ENCODE measurements around the gene CUX1. TPM values are rescaled to one million over a fixed set of nuclear protein-coding genes. Genes with fewer than 3 reads are reported as not detected.

Gene CUX1
- total RNA-seq, 3 donors from 2014 or later: 85.2 to 167 (median 120) TPM

DNA sequence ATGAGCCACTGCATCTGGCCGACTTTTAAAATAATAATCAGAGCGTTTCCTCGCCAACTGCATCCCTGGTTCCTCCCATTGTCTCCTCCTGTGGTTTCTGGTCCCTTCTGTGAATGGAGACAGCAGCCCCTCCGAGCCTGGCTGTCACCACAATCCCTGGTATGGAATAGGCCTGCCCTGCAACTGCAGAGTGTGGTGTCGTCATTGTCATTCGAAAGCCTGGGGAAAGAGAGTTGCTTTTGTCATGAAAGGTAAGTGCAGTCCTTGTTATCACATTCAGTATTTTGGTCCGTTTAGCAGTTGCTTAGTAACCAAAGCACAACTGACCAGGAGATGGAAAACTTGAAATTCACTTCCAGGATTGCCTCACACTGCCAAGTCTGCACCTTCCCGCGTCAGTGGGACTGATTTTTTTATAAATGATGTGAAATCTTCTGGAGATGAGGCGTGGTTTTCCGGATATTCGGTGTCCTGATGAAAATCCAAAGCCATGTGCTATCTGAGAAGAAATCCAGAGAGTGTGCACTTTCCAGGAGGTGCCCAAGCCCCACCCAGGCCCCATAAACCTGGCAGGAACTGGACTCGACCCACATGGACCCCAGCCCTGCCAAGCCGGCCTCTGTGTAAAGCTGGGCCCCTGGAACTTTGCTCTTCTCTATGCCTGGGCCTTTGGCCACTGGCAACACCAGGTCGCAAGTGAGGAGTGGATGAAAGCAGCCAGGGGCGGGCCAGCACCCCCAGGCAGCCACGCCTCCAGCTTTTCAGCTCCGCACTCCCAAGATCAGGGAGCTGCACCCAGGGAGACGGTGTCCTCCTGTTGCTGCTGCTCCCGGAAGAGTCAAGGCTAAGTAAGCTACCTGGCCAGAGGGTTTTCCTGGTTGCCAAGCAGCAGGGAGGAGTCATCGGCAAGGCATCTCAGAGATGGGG is 335.5 kb downstream of the CUX1 start:
- intact Hi-C loops (cut with DNase I, micrococcal nuclease): no loop called here
- peak; percentile 40 to 62 (median 51) for DNase-seq
- TF ChIP-seq, protein P1, sequence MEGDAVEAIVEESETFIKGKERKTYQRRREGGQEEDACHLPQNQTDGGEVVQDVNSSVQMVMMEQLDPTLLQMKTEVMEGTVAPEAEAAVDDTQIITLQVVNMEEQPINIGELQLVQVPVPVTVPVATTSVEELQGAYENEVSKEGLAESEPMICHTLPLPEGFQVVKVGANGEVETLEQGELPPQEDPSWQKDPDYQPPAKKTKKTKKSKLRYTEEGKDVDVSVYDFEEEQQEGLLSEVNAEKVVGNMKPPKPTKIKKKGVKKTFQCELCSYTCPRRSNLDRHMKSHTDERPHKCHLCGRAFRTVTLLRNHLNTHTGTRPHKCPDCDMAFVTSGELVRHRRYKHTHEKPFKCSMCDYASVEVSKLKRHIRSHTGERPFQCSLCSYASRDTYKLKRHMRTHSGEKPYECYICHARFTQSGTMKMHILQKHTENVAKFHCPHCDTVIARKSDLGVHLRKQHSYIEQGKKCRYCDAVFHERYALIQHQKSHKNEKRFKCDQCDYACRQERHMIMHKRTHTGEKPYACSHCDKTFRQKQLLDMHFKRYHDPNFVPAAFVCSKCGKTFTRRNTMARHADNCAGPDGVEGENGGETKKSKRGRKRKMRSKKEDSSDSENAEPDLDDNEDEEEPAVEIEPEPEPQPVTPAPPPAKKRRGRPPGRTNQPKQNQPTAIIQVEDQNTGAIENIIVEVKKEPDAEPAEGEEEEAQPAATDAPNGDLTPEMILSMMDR (IDR thresholded peaks at IDR 0.05): no peak
- ATAC-seq: peak; percentile 91
- H3K4me3 ChIP-seq: no peak overlapping the region
- H3K36me3 ChIP-seq (ENCODE audit: low read depth): no peaks in the 10 kb centered on the region
- no peaks in the 10 kb centered on the region for H3K4me1 ChIP-seq (ENCODE audit: low read depth)
- H3K9me3 ChIP-seq: no peaks in the 10 kb centered on the region

DNA sequence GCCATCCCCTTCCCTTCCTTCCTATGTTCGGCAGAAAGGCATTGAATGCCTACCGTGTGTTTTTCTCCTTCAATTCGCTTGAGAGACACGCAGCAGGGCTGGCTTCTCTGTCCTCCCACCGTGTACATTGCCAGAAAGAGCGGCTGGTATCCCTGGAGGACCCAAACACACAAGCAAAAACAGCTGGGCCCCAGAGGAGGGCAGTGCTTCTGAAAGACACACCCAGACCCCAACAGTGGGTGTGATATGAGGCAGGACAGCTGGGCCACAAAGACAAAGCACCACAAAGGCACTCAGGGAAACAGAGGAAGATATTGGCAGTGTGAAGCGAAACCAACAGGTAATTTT is 336.1 kb downstream of the CUX1 start:
- Histone ChIP-seq H3K4me3 (no peak overlapping the region), H3K4me1 (ENCODE audit: low read depth) (no peaks in the 10 kb centered on the region), H3K9me3 (no peaks in the 10 kb centered on the region), H3K36me3 (ENCODE audit: low read depth) (no peaks in the 10 kb centered on the region)
- DNase-seq (no peak), ATAC-seq (no peak)
- intact Hi-C loops (cut with DNase I, micrococcal nuclease): no loop called here
- TF ChIP-seq, protein P1 (IDR thresholded peaks at IDR 0.05): no peak

DNA sequence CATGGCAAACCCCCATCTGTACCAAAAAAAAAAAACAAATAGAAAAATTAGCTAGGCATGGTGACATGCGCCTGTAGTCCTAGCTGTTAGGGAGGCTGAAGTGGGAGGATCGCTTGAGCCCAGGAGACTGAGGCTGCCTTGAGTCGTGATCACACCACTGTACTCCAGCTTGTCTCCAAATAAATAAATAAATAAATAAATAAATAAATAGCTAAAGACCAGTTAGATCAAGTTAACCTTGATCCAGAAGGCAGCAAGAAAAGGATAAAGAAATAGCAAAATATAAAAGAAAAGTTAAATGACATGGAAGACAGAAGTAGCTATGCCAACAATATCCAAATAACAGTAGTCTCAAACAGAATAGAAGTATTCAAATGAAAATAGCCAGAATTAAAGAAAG is 337.0 kb downstream of the CUX1 start:
- TF ChIP-seq, protein P1 (IDR thresholded peaks at IDR 0.05): no peak
- Histone ChIP-seq H3K36me3 (ENCODE audit: low read depth) (no peaks in the 10 kb centered on the region), H3K9me3 (no peaks in the 10 kb centered on the region), H3K4me3 (no peak overlapping the region), H3K4me1 (ENCODE audit: low read depth) (no peaks in the 10 kb centered on the region)
- DNase-seq: no peak
- intact Hi-C loops (cut with DNase I, micrococcal nuclease): no loop called here
- no peak for ATAC-seq

DNA sequence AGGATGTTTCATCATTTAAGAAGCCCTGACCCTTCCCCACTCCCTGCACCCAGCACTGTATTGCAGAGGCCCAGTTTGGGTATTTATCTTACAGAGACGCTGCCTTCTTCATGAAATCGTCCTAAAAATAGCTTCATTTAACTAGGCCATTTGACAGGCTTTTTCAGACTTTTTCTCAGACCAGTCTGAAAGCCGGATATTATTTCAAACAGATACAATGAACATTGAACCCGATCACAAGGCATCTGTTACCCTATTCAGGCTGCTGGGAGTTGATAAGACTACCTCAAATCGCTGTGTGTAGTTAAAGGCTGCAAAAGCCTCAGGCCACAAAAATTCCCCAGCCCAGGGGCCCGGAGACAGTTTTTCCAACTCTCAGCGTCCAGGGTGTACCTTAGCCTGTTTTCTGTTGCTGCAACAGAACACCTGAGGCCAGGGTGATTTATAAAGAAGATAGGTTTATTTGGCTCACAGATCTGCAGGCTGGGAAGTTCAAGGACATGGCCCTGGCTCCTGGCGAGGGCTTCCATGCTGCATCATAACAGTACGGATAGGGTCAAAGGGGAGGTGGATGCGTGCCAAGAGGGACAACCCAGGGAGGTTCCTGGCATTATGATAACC is 338.5 kb downstream of the CUX1 start:
- H3K4me1 ChIP-seq (ENCODE audit: low read depth): no peaks in the 10 kb centered on the region
- H3K9me3 ChIP-seq: no peaks in the 10 kb centered on the region
- TF ChIP-seq, protein P1 (IDR thresholded peaks at IDR 0.05): no peak
- H3K36me3 ChIP-seq (ENCODE audit: low read depth): no peaks in the 10 kb centered on the region
- no peak for DNase-seq
- no peak overlapping the region for H3K4me3 ChIP-seq
- intact Hi-C loops (cut with DNase I, micrococcal nuclease): no loop called here
- no peak for ATAC-seq

DNA sequence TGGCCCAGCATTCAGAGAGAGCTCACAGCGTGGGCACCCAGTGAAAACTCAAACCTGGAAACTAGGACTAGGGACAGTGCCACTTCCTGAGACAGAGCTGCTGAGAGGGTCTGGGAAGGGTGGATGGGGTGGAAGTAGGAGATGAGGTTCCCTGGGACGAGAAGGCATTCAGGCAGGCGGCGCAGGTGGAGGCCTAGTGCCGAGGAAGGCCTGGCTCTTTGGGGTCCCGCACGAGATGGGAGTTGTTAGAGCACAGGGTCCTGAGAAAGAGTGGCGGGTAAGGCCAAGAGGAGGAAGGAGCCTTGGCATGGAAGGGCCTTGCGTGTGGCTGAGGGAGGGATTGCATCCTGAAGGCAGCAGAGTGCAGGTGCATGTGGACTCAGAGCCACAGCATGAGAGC is 339.4 kb downstream of the CUX1 start:
- TF ChIP-seq, protein P1 (IDR thresholded peaks at IDR 0.05): no peak
- no peak for DNase-seq
- H3K4me1 ChIP-seq (ENCODE audit: low read depth): no peaks in the 10 kb centered on the region
- H3K9me3 ChIP-seq: no peaks in the 10 kb centered on the region
- intact Hi-C loops (cut with DNase I, micrococcal nuclease): no loop called here
- ATAC-seq: no peak
- no peak overlapping the region for H3K4me3 ChIP-seq
- H3K36me3 ChIP-seq (ENCODE audit: low read depth): no peaks in the 10 kb centered on the region

Measured in mucosa of descending colon (tissue), 3 donors.